H1 (cell line): ENCODE measurements around the gene ABHD10. TPM values are rescaled to one million over a fixed set of nuclear protein-coding genes. Genes with fewer than 3 reads are reported as not detected.

ENCODE experiments used
- CTCF ChIA-PET: fragments of 300-600 bp; sonication (Branson Sonifier 250); formaldehyde crosslinking; loops from one replicate; lab custom pipeline; 2021; ENCODE audit not compliant: partially characterized antibody; lab: Charles Lee
- POLR2A ChIA-PET: fragments of 300-600 bp; sonication (Branson Sonifier 250); formaldehyde crosslinking; loops from one replicate; lab custom pipeline; 2021; ENCODE audit warnings: inconsistent platforms; ENCODE audit not compliant: partially characterized antibody; lab: Charles Lee
- DNase-seq, 2 experiments: peaks; one replicate each; pipeline versions ENCODE4 v3.0.0 to v3.0.0-alpha.2; 2010 to 2022; ENCODE audit warnings: low spot score in 2 of 2, low read depth in 1 of 2, mixed read lengths in 1 of 2
- FAIRE-seq: peaks from 2 replicates; lab custom pipeline; 2011; peaks lifted over from hg19 to GRCh38; lab: Jason Lieb, UNC
- H2AFZ ChIP-seq: 2 replicates; pipeline ENCODE4 v1.8.1; 2012; ENCODE audit warnings: low read length, inconsistent platforms
- H2AK5ac ChIP-seq: 2 replicates; pipeline ENCODE4 v1.6.1; 2013; ENCODE audit warnings: low read depth, low read length
- H2BK120ac ChIP-seq: replicated peaks from 2 replicates; pipeline ENCODE3; 2013; ENCODE audit warnings: low read depth, low read length, inconsistent platforms
- H2BK12ac ChIP-seq: 2 replicates; pipeline ENCODE4 v1.6.1; 2013; ENCODE audit warnings: low read depth, low read length
- H2BK15ac ChIP-seq: 2 replicates; pipeline ENCODE4 v1.6.1; 2013; ENCODE audit warnings: low read length
- H2BK20ac ChIP-seq: 2 replicates; pipeline ENCODE4 v1.6.1; 2013; ENCODE audit warnings: low read length
- H2BK5ac ChIP-seq: 2 replicates; pipeline ENCODE4 v1.6.1; 2013; ENCODE audit warnings: low read depth, low read length
- H3K14ac ChIP-seq: 2 replicates; pipeline ENCODE4 v1.6.1; 2013; ENCODE audit warnings: inconsistent platforms; ENCODE audit not compliant: insufficient read length
- H3K18ac ChIP-seq: 2 replicates; pipeline ENCODE4 v1.6.1; 2013; ENCODE audit warnings: low read length; ENCODE audit errors: extremely low read depth
- H3K23ac ChIP-seq: 2 replicates; pipeline ENCODE4 v1.6.1; 2013; ENCODE audit warnings: inconsistent platforms; ENCODE audit not compliant: insufficient read length
- H3K23me2 ChIP-seq: 2 replicates; pipeline ENCODE4 v1.6.1; 2013; ENCODE audit warnings: low read depth, low read length
- H3K27ac ChIP-seq: 2 replicates; pipeline ENCODE4 v1.6.1; 2011; ENCODE audit warnings: low read depth, low read length, inconsistent platforms
- H3K27me3 ChIP-seq, 4 experiments: replicated peaks in 1 of 4; 1 replicate in 1 of 4; 2 replicates in 3 of 4; pipeline versions ENCODE4 v1.6.1 to v1.8.1; 2011 to 2013; ENCODE audit warnings: low read length in 3 of 4, mild to moderate bottlenecking in 3 of 4, inconsistent platforms in 2 of 4, mixed read lengths in 2 of 4, moderate library complexity in 1 of 4; ENCODE audit not compliant: control insufficient read depth in 3 of 4, insufficient read depth in 3 of 4; ENCODE audit errors: extremely low read depth in 1 of 4
- H3K36me3 ChIP-seq, 4 experiments: 2 replicates each; pipeline versions ENCODE4 v1.6.1 to v1.8.1; 2011 to 2013; ENCODE audit warnings: mild to moderate bottlenecking in 4 of 4, low read length in 3 of 4, moderate library complexity in 2 of 4, control low read depth in 1 of 4, inconsistent platforms in 1 of 4; ENCODE audit not compliant: insufficient read depth in 4 of 4, control insufficient read depth in 2 of 4
- H3K4ac ChIP-seq: replicated peaks from 2 replicates; pipeline ENCODE3; 2013; ENCODE audit warnings: low read length, low read depth, mixed read lengths, inconsistent platforms; ENCODE audit not compliant: insufficient read length
- H3K4me1 ChIP-seq, 4 experiments: replicated peaks in 1 of 4; 1 replicate in 1 of 4; 2 replicates in 3 of 4; pipeline versions ENCODE4 v1.6.1 to v1.8.1; 2011 to 2013; ENCODE audit warnings: low read length in 3 of 4, inconsistent platforms in 2 of 4, mixed read lengths in 1 of 4; ENCODE audit not compliant: insufficient read depth in 4 of 4, control insufficient read depth in 3 of 4
- H3K4me2 ChIP-seq, 2 experiments: 2 replicates each; pipeline versions ENCODE4 v1.6.1 to v1.8.1; 2011 to 2013; ENCODE audit warnings: low read depth in 2 of 2, low read length in 2 of 2, control low read depth in 1 of 2, inconsistent platforms in 1 of 2, mild to moderate bottlenecking in 1 of 2; ENCODE audit not compliant: insufficient read depth in 1 of 2
- H3K4me3 ChIP-seq, 4 experiments: fragments of 200-600, 300-600 bp in 1 of 4; sonication (generic), shearing (Covaris generic), sonication (Bioruptor Twin) in 1 of 4; 2 replicates each; pipeline versions ENCODE4 v1.5.1 to v1.8.1; 2011 to 2016; ENCODE audit warnings: low read length in 4 of 4, low read depth in 3 of 4, control low read depth in 2 of 4, inconsistent platforms in 2 of 4, mild to moderate bottlenecking in 2 of 4, mixed read lengths in 1 of 4, moderate library complexity in 1 of 4; ENCODE audit not compliant: insufficient read depth in 2 of 4; ENCODE audit errors: extremely low read depth in 1 of 4
- H3K56ac ChIP-seq: replicated peaks from 2 replicates; pipeline ENCODE3; 2013; ENCODE audit warnings: low read depth, mild to moderate bottlenecking, mixed read lengths, low read length, inconsistent platforms; ENCODE audit not compliant: insufficient read length
- H3K79me1 ChIP-seq: 2 replicates; pipeline ENCODE4 v1.6.1; 2013; ENCODE audit warnings: low read depth, low read length, control low read depth
- H3K79me2 ChIP-seq, 2 experiments: 2 replicates each; pipeline versions ENCODE4 v1.6.1 to v1.8.1; 2012 to 2013; ENCODE audit warnings: low read length in 2 of 2, mild to moderate bottlenecking in 2 of 2, inconsistent platforms in 1 of 2; ENCODE audit not compliant: insufficient read depth in 2 of 2, control insufficient read depth in 1 of 2
- H3K9ac ChIP-seq, 4 experiments: replicated peaks in 1 of 4; 1 replicate in 1 of 4; 2 replicates in 3 of 4; pipeline versions ENCODE4 v1.6.1 to v1.8.1; 2011 to 2013; ENCODE audit warnings: low read depth in 3 of 4, low read length in 3 of 4, control low read depth in 2 of 4, mild to moderate bottlenecking in 2 of 4, moderate library complexity in 2 of 4, inconsistent platforms in 1 of 4; ENCODE audit errors: extremely low read depth in 1 of 4
- H3K9me3 ChIP-seq, 2 experiments: 2 replicates each; pipeline versions ENCODE4 v1.6.1 to v1.8.1; 2012 to 2013; ENCODE audit warnings: mild to moderate bottlenecking in 2 of 2, moderate library complexity in 2 of 2, control low read depth in 1 of 2, inconsistent platforms in 1 of 2, low read depth in 1 of 2, low read length in 1 of 2, mixed read lengths in 1 of 2; ENCODE audit not compliant: insufficient read depth in 2 of 2
- H4K20me1 ChIP-seq, 2 experiments: replicated peaks in 1 of 2; 2 replicates each; pipeline versions ENCODE3 to v1.8.1; 2011 to 2013; ENCODE audit warnings: inconsistent platforms in 2 of 2, low read length in 2 of 2, mild to moderate bottlenecking in 1 of 2; ENCODE audit not compliant: insufficient read depth in 2 of 2, control insufficient read depth in 1 of 2
- H4K5ac ChIP-seq: 2 replicates; pipeline ENCODE4 v1.6.1; 2013; ENCODE audit warnings: low read length, low read depth, mixed read lengths, inconsistent platforms; ENCODE audit not compliant: insufficient read length
- H4K8ac ChIP-seq: 2 replicates; pipeline ENCODE4 v1.8.0; 2013; ENCODE audit warnings: mild to moderate bottlenecking, moderate library complexity, low read length, inconsistent platforms; ENCODE audit not compliant: insufficient read depth; ENCODE audit errors: extremely low read depth
- H4K91ac ChIP-seq: replicated peaks from 2 replicates; pipeline ENCODE3; 2013; ENCODE audit warnings: low read length, mixed read lengths, inconsistent platforms; ENCODE audit not compliant: insufficient read length
- CHD1 ChIP-seq: IDR thresholded peaks from 2 replicates; pipeline ENCODE4 v1.6.1; 2012; ENCODE audit warnings: low read depth, low read length, improper control_type of control experiment
- CHD2 ChIP-seq: IDR thresholded peaks from 2 replicates; pipeline ENCODE4 v1.6.1; 2012; ENCODE audit warnings: low read length, improper control_type of control experiment
- HDAC2 ChIP-seq, 2 experiments: fragments of 300-600 bp in 1 of 2; sonication (generic) in 1 of 2; IDR thresholded peaks; 2 replicates each; pipeline ENCODE4 v1.6.1; 2011 to 2012; ENCODE audit warnings: low read depth in 2 of 2, low read length in 2 of 2, mild to moderate bottlenecking in 2 of 2, moderate library complexity in 2 of 2, borderline replicate concordance in 1 of 2, inconsistent platforms in 1 of 2
- JUN ChIP-seq: IDR thresholded peaks from 2 replicates; pipeline ENCODE4 v1.6.1; 2011; ENCODE audit warnings: low read depth, mild to moderate bottlenecking, improper control_type of control experiment, low read length
- KDM4A ChIP-seq: IDR thresholded peaks from one replicate; pipeline ENCODE4 v1.7.1; 2012; ENCODE audit warnings: low read depth, mild to moderate bottlenecking, moderate library complexity, low read length, inconsistent platforms; ENCODE audit not compliant: severe bottlenecking
- KDM5A ChIP-seq: fragments of 200-600 bp; IDR thresholded peaks from 2 replicates; pipeline ENCODE4 v1.7.1; 2012; ENCODE audit warnings: mild to moderate bottlenecking, low read length, inconsistent platforms, mixed read lengths
- MAX ChIP-seq: IDR thresholded peaks from 2 replicates; pipeline ENCODE4 v1.6.1; 2012; ENCODE audit warnings: inconsistent platforms
- NRF1 ChIP-seq: IDR thresholded peaks from 2 replicates; pipeline ENCODE4 v1.6.1; 2011; ENCODE audit warnings: mild to moderate bottlenecking, low read depth, low read length, improper control_type of control experiment
- PHF8 ChIP-seq: fragments of 200-600 bp; sonication (generic); conservative IDR thresholded peaks from 2 replicates; pipeline ENCODE4 v1.7.1; 2012; ENCODE audit warnings: low read depth, mild to moderate bottlenecking, inconsistent platforms, low read length, moderate library complexity
- RXRA ChIP-seq: IDR thresholded peaks from 2 replicates; pipeline ENCODE4 v1.6.1; 2011; ENCODE audit warnings: low read depth, mild to moderate bottlenecking, low read length, moderate library complexity; ENCODE audit not compliant: insufficient read depth
- SP2 ChIP-seq: IDR thresholded peaks from 2 replicates; pipeline ENCODE4 v1.6.1; 2012; ENCODE audit warnings: mild to moderate bottlenecking, low read length, inconsistent platforms
- TBP ChIP-seq: IDR thresholded peaks from 2 replicates; pipeline ENCODE4 v1.6.1; 2011; ENCODE audit warnings: low read depth, low read length, improper control_type of control experiment
- TEAD4 ChIP-seq: IDR thresholded peaks from 2 replicates; pipeline ENCODE4 v1.6.1; 2012; ENCODE audit warnings: low read depth, low read length, inconsistent platforms, mixed read lengths
- YY1 ChIP-seq: IDR thresholded peaks from 2 replicates; pipeline ENCODE4 v1.6.1; 2011; ENCODE audit warnings: low read depth, mild to moderate bottlenecking, low read length
- ZNF274 ChIP-seq: IDR thresholded peaks from 2 replicates; pipeline ENCODE4 v1.7.0; 2012; ENCODE audit warnings: low read length, borderline replicate concordance; ENCODE audit errors: extremely low read depth
- WGBS, 2 experiments: shearing (Covaris generic) in 1 of 2; methylation state at CpG; one replicate each; pipeline versions ENCODE4 v1.1.6 to v1.1.7; 2013 to 2015; ENCODE audit warnings: low lambda C conversion rate in 2 of 2, mixed read lengths in 2 of 2, inconsistent platforms in 1 of 2, low coverage in 1 of 2, missing lambda C conversion rate in 1 of 2; ENCODE audit not compliant: insufficient replicate concordance in 2 of 2, insufficient coverage in 1 of 2, insufficient read length in 1 of 2; ENCODE audit errors: extremely low coverage in 1 of 2, missing lambda C conversion rate in 1 of 2; 5-methylcytosine and 5-hydroxymethylcytosine counted together
- polyA plus RNA-seq, 7 experiments: library from polyadenylated mRNA; depleted of rRNA in 3 of 7; stranded (reverse) in 5 of 7; unstranded in 2 of 7; fragments of >200 nt in 5 of 7; fragments of 200-250 nt in 2 of 7; gene quantifications; 1 replicate in 5 of 7; 2 replicates in 1 of 7; 4 replicates in 1 of 7; pipeline versions ENCODE4 v1.2.1 to v1.2.3, GENCODE V29; 2011 to 2013; ENCODE audit warnings: missing spikeins in 2 of 7, mixed read lengths in 2 of 7
- total RNA-seq: library from RNA; stranded (reverse); fragmentation: NEBNext Ultra II Directional; extraction: Animal tissue kit (Norgen Biotek cat#: 25700); gene quantifications from 2 replicates; pipeline ENCODE4 v1.2.1, GENCODE V29; 2021

ABHD10 gene
- total and polyA plus RNA-seq, 2 of the 8 experiments (the other 6 are each of a cell fraction or from before 2014, with no cell fraction given), result 10.9 to 24.6 TPM

GRCh38 chr3:111965484-111965883 is 13.3 kb upstream of the ABHD10 start:
- no peak overlapping the region for H4K8ac ChIP-seq
- H3K27me3 ChIP-seq, result no peaks in the 10 kb centered on the region
- H2BK12ac ChIP-seq, result no peak overlapping the region
- no peaks in the 10 kb centered on the region for H3K79me1 ChIP-seq
- POLR2A ChIA-PET, result interaction anchor here (0.6 kb wide), 1 partner anchor 113 kb away, joined by 3 read pairs; no protein-coding TSS in a partner anchor
- no peaks in the 10 kb centered on the region; the same call in 1 of the 2 replicates for H3K23me2 ChIP-seq
- WGBS, 2 experiments, result 89% methylated on average over 2 of the region's 2 CpGs; no CpG with 5 or more reads in 1 of the 2 experiments
- H3K9ac ChIP-seq, result no peak overlapping the region
- no peak overlapping the region for H3K4me2 ChIP-seq
- H4K5ac ChIP-seq, result no peak overlapping the region
- peaks cover 0 to 2% of the 10 kb centered on the region in 2 experiments for H4K20me1 ChIP-seq
- no peak for DNase-seq
- H2BK15ac ChIP-seq, result no peak overlapping the region
- no peak overlapping the region for H3K18ac ChIP-seq
- no peak overlapping the region for H3K14ac ChIP-seq
- no peak overlapping the region for H3K4ac ChIP-seq
- no peaks in the 10 kb centered on the region for H3K36me3 ChIP-seq
- no peak overlapping the region for H4K91ac ChIP-seq
- H2AFZ ChIP-seq, result no peak overlapping the region
- no peak overlapping the region for H2BK120ac ChIP-seq
- no peaks in the 10 kb centered on the region for H3K4me1 ChIP-seq
- no peak overlapping the region for H3K4me3 ChIP-seq
- FAIRE-seq, result no peak
- H3K27ac ChIP-seq, result no peak overlapping the region
- H3K79me2 ChIP-seq, result no peaks in the 10 kb centered on the region
- no peak overlapping the region for H3K23ac ChIP-seq
- H2BK20ac ChIP-seq, result no peak overlapping the region
- H2BK5ac ChIP-seq, result no peak overlapping the region
- H3K9me3 ChIP-seq, result no peaks in the 10 kb centered on the region
- no peak overlapping the region for H2AK5ac ChIP-seq
- CTCF ChIA-PET, result interaction anchor here (0.7 to 15.1 kb wide), 9 partner anchors 8 to 297 kb away, joined by 4 to 258 read pairs (median 7); partner anchors contain the start of gene ABHD10
- no peak overlapping the region for H3K56ac ChIP-seq
- TF ChIP-seq HDAC2 (IDR thresholded peaks at IDR 0.05; ENCODE audit: borderline replicate concordance in 1 of 2, low read depth in 2 of 2, low read length in 2 of 2), result no peak
- TF ChIP-seq NRF1, result no peak
- TF ChIP-seq YY1, result no peak
- TF ChIP-seq TEAD4, result no peak
- TF ChIP-seq SP2, result no peak
- TF ChIP-seq RXRA, result no peak
- no peak for TF ChIP-seq CHD2
- TF ChIP-seq PHF8, result no peak
- no peak for TF ChIP-seq KDM5A
- no peak for TF ChIP-seq MAX
- no peak for TF ChIP-seq JUN
- TF ChIP-seq ZNF274, result no peak
- TF ChIP-seq CHD1, result no peak
- no peak for TF ChIP-seq KDM4A
- no peak for TF ChIP-seq TBP
